Transverse colon (tissue), 4 donors: ENCODE data around the gene TRPM3. TPM values are rescaled to one million over a fixed set of nuclear protein-coding genes. Genes with fewer than 3 reads are reported as not detected.
A peak's percentile ranks its signal among the peaks of the same experiment; 100 is the strongest.

Experiments
- DNase-seq: peaks from one replicate; pipeline ENCODE4 v3.0.0-alpha.2; 2019
- H3K27ac ChIP-seq, 4 donors: fragments of 200-600 bp; sonication (generic); 2 replicates each; pipeline ENCODE4 v1.5.1; 2016 to 2018; ENCODE audit warnings: inconsistent platforms in 4 of 4
- H3K27me3 ChIP-seq: fragments of 200-600 bp; sonication (generic); 2 replicates; pipeline ENCODE4 v1.5.1; 2017; ENCODE audit warnings: inconsistent platforms
- H3K36me3 ChIP-seq, 4 donors: fragments of 200-600 bp; sonication (generic); 2 replicates each; pipeline ENCODE4 v1.5.1; 2017 to 2019; ENCODE audit warnings: inconsistent platforms in 4 of 4
- H3K4me1 ChIP-seq, 4 donors: fragments of 200-600 bp; sonication (generic); 2 replicates each; pipeline ENCODE4 v1.5.1; 2017 to 2020; ENCODE audit warnings: inconsistent platforms in 4 of 4
- H3K4me3 ChIP-seq, 4 donors: fragments of 200-600 bp; sonication (generic); 1 replicate in 1 of 4; 2 replicates in 3 of 4; pipeline versions ENCODE4 v1.5.1 to v1.6.1; 2017 to 2019; ENCODE audit warnings: inconsistent platforms in 4 of 4
- H3K9me3 ChIP-seq, 2 donors: fragments of 200-600 bp; sonication (generic); 2 replicates each; pipeline ENCODE4 v1.5.1; 2017 to 2019; ENCODE audit warnings: inconsistent platforms in 2 of 2
- EP300 ChIP-seq: sonication (generic); formaldehyde crosslinking; IDR thresholded peaks from one replicate; pipeline ENCODE4 v1.6.1; 2017; ENCODE audit warnings: antibody characterized with exemption, low read depth
- POLR2A ChIP-seq: fragments of 450-650 bp; IDR thresholded peaks from one replicate; pipeline ENCODE4 v1.6.1; 2016; ENCODE audit warnings: antibody characterized with exemption, mild to moderate bottlenecking, moderate library complexity
- POLR2AphosphoS5 ChIP-seq, 3 donors: sonication (generic); formaldehyde crosslinking; IDR thresholded peaks; one replicate each; pipeline ENCODE4 v1.6.1; 2016; ENCODE audit warnings: antibody characterized with exemption in 3 of 3
- WGBS, 2 donors: methylation state at CpG; one replicate each; pipeline ENCODE4 v1.1.5; 2018; ENCODE audit warnings: low coverage in 1 of 2; 5-methylcytosine and 5-hydroxymethylcytosine counted together
- in situ Hi-C, 4 donors: fragments of 200-750 bp; cut with MboI; loops; one replicate each; pipeline versions ENCODE4 v1.15.0 to v1.15.1; 2017; ENCODE audit warnings: low sequenced_read_pairs in 3 of 4, low pct_ligation_motif_present in 1 of 4, low pct_unique_long_range_greater_than_20kb in 1 of 4
- intact Hi-C: fragments of 100-400 bp; cut with DNase I; formaldehyde crosslinking; loops from one replicate; pipeline ENCODE4 v1.15.1; 2023; ENCODE audit warnings: low total_unique reads
- total RNA-seq, 4 donors: library from RNA; depleted of rRNA; stranded (reverse); fragments of >200 nt; gene quantifications; one replicate each; pipeline ENCODE4 v1.1.0, GENCODE V29; 2016
- TF ChIP-seq, protein P1 (sequence below), 5 experiments: fragments of 200-600 bp in 3 of 5; fragments of 450-650 bp in 2 of 5; sonication (generic) in 3 of 5; IDR thresholded peaks; 1 replicate in 2 of 5; 2 replicates in 3 of 5; pipeline ENCODE4 v1.5.1; 2016 to 2017; ENCODE audit warnings: antibody characterized with exemption in 5 of 5, inconsistent platforms in 3 of 5, mild to moderate bottlenecking in 2 of 5, moderate library complexity in 1 of 5

The TRPM3 gene
- total RNA-seq, 4 donors from 2014 or later, result 0.16 to 1.2 (median 0.32) TPM

DNA sequence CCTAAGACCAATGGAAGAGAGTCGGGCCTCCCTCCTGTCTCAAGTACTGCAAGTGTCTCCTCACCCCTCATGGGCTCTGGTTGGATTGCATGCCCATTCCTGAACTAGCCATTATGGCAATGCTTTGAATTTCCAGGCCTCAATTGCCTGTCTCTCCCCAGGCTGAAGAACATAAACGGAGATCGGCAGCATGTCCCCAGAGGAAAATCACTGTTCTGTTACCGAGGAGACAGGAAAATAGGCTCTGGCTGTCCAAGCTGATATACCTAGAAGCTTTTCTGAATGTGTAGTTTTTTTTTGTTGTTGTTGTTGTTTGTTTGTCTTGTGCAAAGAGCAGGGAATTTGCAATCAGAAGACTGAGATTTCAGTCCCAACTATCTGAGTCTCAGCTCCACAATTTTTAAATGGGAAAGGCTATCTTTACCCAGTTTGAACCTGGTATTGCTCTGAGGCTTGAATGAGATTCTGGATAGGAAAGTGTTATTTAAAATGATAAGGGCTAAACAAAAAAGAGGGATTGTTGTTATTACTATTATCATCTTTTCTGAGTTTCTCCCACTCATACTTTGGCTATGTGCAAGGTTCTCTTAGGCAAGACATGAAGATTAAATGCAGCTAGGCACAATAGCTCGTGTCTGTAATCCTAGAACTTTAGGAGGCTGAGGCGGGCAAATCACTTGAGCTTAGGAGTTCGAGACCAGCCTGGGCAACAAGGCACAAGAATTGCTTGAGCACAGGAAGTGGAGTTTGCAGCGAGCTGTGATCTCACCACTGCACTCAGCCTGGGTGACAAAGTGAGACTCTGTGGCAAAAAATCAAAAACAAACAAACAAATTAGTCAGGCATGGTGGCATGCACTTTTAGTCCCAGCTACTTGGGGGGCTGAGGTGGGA is 629.7 kb downstream of the TRPM3 start:
- Histone ChIP-seq H3K9me3 (no peaks in the 10 kb centered on the region), H3K27ac (no peak overlapping the region), H3K4me1 (peaks cover 0 to 18% (median 8%) of the 10 kb centered on the region in 4 donors), H3K4me3 (no peak overlapping the region), H3K27me3 (no peaks in the 10 kb centered on the region), H3K36me3 (no peaks in the 10 kb centered on the region)
- no peak for TF ChIP-seq EP300
- TF ChIP-seq, protein P1, sequence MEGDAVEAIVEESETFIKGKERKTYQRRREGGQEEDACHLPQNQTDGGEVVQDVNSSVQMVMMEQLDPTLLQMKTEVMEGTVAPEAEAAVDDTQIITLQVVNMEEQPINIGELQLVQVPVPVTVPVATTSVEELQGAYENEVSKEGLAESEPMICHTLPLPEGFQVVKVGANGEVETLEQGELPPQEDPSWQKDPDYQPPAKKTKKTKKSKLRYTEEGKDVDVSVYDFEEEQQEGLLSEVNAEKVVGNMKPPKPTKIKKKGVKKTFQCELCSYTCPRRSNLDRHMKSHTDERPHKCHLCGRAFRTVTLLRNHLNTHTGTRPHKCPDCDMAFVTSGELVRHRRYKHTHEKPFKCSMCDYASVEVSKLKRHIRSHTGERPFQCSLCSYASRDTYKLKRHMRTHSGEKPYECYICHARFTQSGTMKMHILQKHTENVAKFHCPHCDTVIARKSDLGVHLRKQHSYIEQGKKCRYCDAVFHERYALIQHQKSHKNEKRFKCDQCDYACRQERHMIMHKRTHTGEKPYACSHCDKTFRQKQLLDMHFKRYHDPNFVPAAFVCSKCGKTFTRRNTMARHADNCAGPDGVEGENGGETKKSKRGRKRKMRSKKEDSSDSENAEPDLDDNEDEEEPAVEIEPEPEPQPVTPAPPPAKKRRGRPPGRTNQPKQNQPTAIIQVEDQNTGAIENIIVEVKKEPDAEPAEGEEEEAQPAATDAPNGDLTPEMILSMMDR (IDR thresholded peaks at IDR 0.05), result no peak
- no peak for TF ChIP-seq POLR2AphosphoS5 (IDR thresholded peaks at IDR 0.05)
- TF ChIP-seq POLR2A, result no peak
- intact Hi-C loops (no loop called here), in situ Hi-C loops (loop anchor here in 1 of 4 donors (25.0 kb wide), 1 partner anchor 129 kb away; no protein-coding TSS in a partner anchor)
- WGBS, 2 donors, result 84 to 86% methylated on average over 5 to 8 of the region's 8 CpGs
- no peak for DNase-seq

DNA sequence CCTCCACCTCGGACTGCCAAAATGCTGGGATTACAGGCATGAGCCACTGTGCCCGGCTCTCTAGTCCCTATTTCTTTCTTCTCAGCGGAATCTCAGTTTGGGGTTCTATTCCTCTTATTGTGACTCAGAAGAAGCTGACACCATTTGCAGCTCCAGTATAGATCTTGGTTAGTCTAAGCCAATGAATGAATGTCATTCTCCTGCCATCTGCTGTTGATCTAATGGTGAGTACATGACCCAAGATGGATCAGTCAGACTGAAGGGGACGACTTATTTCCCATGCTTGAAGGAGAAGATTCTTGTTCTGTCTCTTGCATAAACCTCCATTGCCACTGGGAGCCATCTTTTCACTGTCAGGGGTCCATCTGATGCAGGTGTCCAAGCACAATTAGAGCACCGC is 630.9 kb downstream of the TRPM3 start:
- WGBS, 2 donors, result 78% methylated on average over 5 of the region's 5 CpGs; no CpG with 5 or more reads in 1 of the 2 donors
- intact Hi-C loops, result no loop called here

DNA sequence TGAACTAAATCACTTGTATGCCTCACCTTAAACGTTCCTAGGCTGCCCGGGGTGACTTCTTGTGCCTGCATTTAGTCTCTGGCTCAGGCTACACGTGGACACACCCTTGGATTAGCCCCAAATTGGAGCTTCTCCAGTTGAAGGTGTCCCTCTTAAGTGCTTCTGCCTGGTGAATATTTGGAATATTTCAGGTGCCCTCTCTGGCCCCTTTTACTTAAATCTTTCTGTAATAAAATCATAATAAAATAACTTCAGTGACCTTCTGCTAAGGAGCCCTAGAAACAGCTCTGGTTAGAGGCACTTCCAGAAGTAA is 632.7 kb downstream of the TRPM3 start:
- H3K27me3 ChIP-seq, result no peaks in the 10 kb centered on the region
- TF ChIP-seq POLR2A (no peak), EP300 (no peak), POLR2AphosphoS5 (IDR thresholded peaks at IDR 0.05) (no peak)
- TF ChIP-seq, protein P1 (IDR thresholded peaks at IDR 0.05), result no peak
- H3K36me3 ChIP-seq, result no peaks in the 10 kb centered on the region
- peak overlapping the region in 3 of 4 donors; percentile 13 to 30 (median 19) for H3K27ac ChIP-seq
- in situ Hi-C loops (loop anchor here (10.0 to 25.0 kb wide), 9 partner anchors 64 to 154 kb away; partner anchors contain the start of gene KLF9 (in 1 of the 4)), intact Hi-C loops (no loop called here)
- peaks cover 3 to 38% (median 23%) of the 10 kb centered on the region in 4 donors for H3K4me1 ChIP-seq
- no peak overlapping the region for H3K4me3 ChIP-seq
- no peaks in the 10 kb centered on the region for H3K9me3 ChIP-seq
- DNase-seq, result no peak
- 18 to 20% methylated on average over 1 to 3 of the region's 3 CpGs for WGBS, 2 donors

More for the DNA sequence above, 630.9 kb downstream of the TRPM3 start:
- H3K9me3 ChIP-seq, result no peaks in the 10 kb centered on the region
- TF ChIP-seq POLR2AphosphoS5 (IDR thresholded peaks at IDR 0.05), result no peak
- TF ChIP-seq, protein P1 (IDR thresholded peaks at IDR 0.05), result peak in 1 of 5 experiments; percentile 16
- no peaks in the 10 kb centered on the region for H3K27me3 ChIP-seq
- no peaks in the 10 kb centered on the region for H3K36me3 ChIP-seq
- no peak overlapping the region for H3K4me3 ChIP-seq
- no peak overlapping the region for H3K27ac ChIP-seq
- no peak for DNase-seq
- in situ Hi-C loops, result loop anchor here in 1 of 4 donors (25.0 kb wide), 1 partner anchor 128 kb away; no protein-coding TSS in a partner anchor
- peaks cover 0 to 21% (median 9%) of the 10 kb centered on the region in 4 donors for H3K4me1 ChIP-seq

DNA sequence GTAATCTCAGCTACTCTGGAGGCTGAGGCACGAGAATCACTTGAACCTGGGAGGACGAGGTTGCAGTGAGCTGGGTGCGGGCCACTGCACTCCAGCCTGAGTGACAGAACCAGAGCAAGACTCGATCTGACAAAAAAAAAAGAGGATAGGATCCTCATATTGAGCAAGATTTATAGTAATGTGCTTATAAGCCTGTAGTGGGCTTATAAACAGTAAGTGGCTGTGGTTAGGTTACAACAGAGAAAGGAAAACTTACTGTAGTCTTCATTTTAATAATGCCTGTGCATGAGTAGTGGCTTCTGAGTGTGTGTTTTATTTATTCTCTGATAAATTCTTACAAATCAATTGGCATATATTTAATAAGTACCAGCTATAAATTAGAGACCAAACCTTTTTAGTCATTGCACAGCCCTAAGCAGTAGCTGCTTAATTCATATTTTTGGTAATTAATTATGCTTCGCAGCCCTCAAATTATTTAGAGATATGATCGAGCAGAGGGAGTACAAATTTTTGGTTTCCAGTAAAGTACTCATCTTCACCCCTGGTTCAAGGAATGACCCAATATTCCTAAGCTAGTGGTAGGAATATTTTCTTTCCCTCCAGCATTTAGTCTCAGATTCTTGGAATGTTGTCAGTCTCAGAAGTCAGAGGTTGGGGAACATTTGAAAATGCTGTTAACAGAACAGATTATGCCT is 633.2 kb downstream of the TRPM3 start:
- no peak for TF ChIP-seq POLR2A
- no peak for TF ChIP-seq POLR2AphosphoS5 (IDR thresholded peaks at IDR 0.05)
- TF ChIP-seq, protein P1 (IDR thresholded peaks at IDR 0.05), result no peak
- no peak for TF ChIP-seq EP300
- Histone ChIP-seq H3K27me3 (no peaks in the 10 kb centered on the region), H3K36me3 (no peaks in the 10 kb centered on the region), H3K9me3 (no peaks in the 10 kb centered on the region), H3K4me1 (peaks cover 3 to 41% (median 25%) of the 10 kb centered on the region in 4 donors), H3K4me3 (no peak overlapping the region), H3K27ac (peak overlapping the region in 3 of 4 donors; percentile 13 to 30 (median 19))
- intact Hi-C loops, result no loop called here
- DNase-seq, result no peak
- in situ Hi-C loops, result loop anchor here (10.0 to 25.0 kb wide), 9 partner anchors 63 to 153 kb away; partner anchors contain the start of gene KLF9 (in 1 of the 4)
- WGBS, 2 donors, result 79 to 80% methylated on average over 3 to 6 of the region's 6 CpGs
